ENCODE measurements around the gene SNX14. TPM values are rescaled to one million over a fixed set of nuclear protein-coding genes. Genes with fewer than 3 reads are reported as not detected.
"Not testable (repeated sequence)": the region's sequence is repeated elsewhere in the genome, so short reads cannot be mapped to it uniquely, and the experiment has no call there.

SNX14 gene
- total and polyA plus RNA-seq, 4 donors: 45.9 to 171 (median 91.3) TPM

DNA sequence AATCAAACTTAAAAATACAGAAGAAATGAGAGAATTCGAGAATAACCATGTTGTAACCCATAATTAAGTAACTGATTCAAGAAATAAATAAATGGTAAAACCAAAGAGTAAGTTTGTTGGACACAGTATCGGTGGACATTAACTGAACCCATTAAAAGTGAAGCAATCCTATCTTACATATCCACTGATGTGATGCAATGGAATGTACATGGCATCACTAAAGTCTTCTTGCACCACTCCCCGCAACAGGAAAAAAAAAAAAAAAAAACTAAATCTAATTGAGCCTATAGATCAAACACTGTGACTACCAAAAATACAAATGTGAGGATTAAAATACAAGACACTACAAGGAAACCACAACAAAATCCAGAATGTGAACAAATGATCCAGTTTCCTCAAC is 7.9 kb downstream of the SNX14 start:
- ATAC-seq (ENCODE audit: insufficient read depth, low FRiP score) (no peak), DNase-seq (no peak)
- 54 to 87% methylated on average over 3 of the region's 3 CpGs for WGBS, 2 donors
- Histone ChIP-seq H3K27ac (ENCODE audit: low read depth in 1 of 2, low read length in 1 of 2) (no peak overlapping the region), H3K4me1 (ENCODE audit: control insufficient read depth in 5 of 5, insufficient read depth in 5 of 5, low read length in 5 of 5) (no peaks in the 10 kb centered on the region), H3K9ac (ENCODE audit: insufficient read depth in 1 of 2, low read length in 2 of 2) (no peak overlapping the region), H3K27me3 (ENCODE audit: control insufficient read depth in 3 of 3, insufficient read depth in 3 of 3, low read length in 2 of 3) (no peaks in the 10 kb centered on the region), H3K9me3 (ENCODE audit: control insufficient read depth in 4 of 4, insufficient read depth in 3 of 4, low read length in 3 of 4) (peaks cover 0 to 5% (median 0%) of the 10 kb centered on the region in 4 donors), H3K36me3 (ENCODE audit: control insufficient read depth in 4 of 4, insufficient read depth in 4 of 4, low read length in 4 of 4) (no peaks in the 10 kb centered on the region), H3K4me3 (no peak overlapping the region)
- TF ChIP-seq, protein P1, sequence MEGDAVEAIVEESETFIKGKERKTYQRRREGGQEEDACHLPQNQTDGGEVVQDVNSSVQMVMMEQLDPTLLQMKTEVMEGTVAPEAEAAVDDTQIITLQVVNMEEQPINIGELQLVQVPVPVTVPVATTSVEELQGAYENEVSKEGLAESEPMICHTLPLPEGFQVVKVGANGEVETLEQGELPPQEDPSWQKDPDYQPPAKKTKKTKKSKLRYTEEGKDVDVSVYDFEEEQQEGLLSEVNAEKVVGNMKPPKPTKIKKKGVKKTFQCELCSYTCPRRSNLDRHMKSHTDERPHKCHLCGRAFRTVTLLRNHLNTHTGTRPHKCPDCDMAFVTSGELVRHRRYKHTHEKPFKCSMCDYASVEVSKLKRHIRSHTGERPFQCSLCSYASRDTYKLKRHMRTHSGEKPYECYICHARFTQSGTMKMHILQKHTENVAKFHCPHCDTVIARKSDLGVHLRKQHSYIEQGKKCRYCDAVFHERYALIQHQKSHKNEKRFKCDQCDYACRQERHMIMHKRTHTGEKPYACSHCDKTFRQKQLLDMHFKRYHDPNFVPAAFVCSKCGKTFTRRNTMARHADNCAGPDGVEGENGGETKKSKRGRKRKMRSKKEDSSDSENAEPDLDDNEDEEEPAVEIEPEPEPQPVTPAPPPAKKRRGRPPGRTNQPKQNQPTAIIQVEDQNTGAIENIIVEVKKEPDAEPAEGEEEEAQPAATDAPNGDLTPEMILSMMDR (IDR thresholded peaks at IDR 0.05; ENCODE audit: control extremely low read depth, extremely low read depth): no peak

- not testable (repeated sequence) for ATAC-seq (ENCODE audit: insufficient read depth, low FRiP score); H3K27me3 ChIP-seq (ENCODE audit: control insufficient read depth in 3 of 3, insufficient read depth in 3 of 3, low read length in 2 of 3); H3K9ac ChIP-seq (ENCODE audit: insufficient read depth in 1 of 2, low read length in 2 of 2); H3K9me3 ChIP-seq (ENCODE audit: control insufficient read depth in 4 of 4, insufficient read depth in 3 of 4, low read length in 3 of 4); H3K27ac ChIP-seq (ENCODE audit: low read depth in 1 of 2, low read length in 1 of 2); H3K4me3 ChIP-seq; H3K36me3 ChIP-seq (ENCODE audit: control insufficient read depth in 4 of 4, insufficient read depth in 4 of 4, low read length in 4 of 4); H3K4me1 ChIP-seq (ENCODE audit: control insufficient read depth in 5 of 5, insufficient read depth in 5 of 5, low read length in 5 of 5); DNase-seq
- 99 to 100% methylated on average over 4 of the region's 4 CpGs for WGBS, 2 donors
Measured at GRCh38 chr6:85582832-85583231, 10.8 kb downstream of the SNX14 start.

- no peaks in the 10 kb centered on the region for H3K27me3 ChIP-seq (ENCODE audit: control insufficient read depth in 3 of 3, insufficient read depth in 3 of 3, low read length in 2 of 3)
- no peak for DNase-seq
- H3K36me3 ChIP-seq (ENCODE audit: control insufficient read depth in 4 of 4, insufficient read depth in 4 of 4, low read length in 4 of 4): no peaks in the 10 kb centered on the region
- no peak overlapping the region for H3K27ac ChIP-seq (ENCODE audit: low read depth in 1 of 2, low read length in 1 of 2)
- H3K9ac ChIP-seq (ENCODE audit: insufficient read depth in 1 of 2, low read length in 2 of 2): no peak overlapping the region
- TF ChIP-seq, protein P1 (IDR thresholded peaks at IDR 0.05; ENCODE audit: control extremely low read depth, extremely low read depth): no peak
- peaks cover 0 to 15% (median 7%) of the 10 kb centered on the region in 5 donors for H3K4me1 ChIP-seq (ENCODE audit: control insufficient read depth in 5 of 5, insufficient read depth in 5 of 5, low read length in 5 of 5)
- H3K4me3 ChIP-seq: no peak overlapping the region
- ATAC-seq (ENCODE audit: insufficient read depth, low FRiP score): no peak
- H3K9me3 ChIP-seq (ENCODE audit: control insufficient read depth in 4 of 4, insufficient read depth in 3 of 4, low read length in 3 of 4): no peaks in the 10 kb centered on the region
Measured at GRCh38 chr6:85581572-85581971, 12.1 kb downstream of the SNX14 start.

GRCh38 chr6:85580878-85581267 is 12.8 kb downstream of the SNX14 start:
- no peaks in the 10 kb centered on the region for H3K27me3 ChIP-seq (ENCODE audit: control insufficient read depth in 3 of 3, insufficient read depth in 3 of 3, low read length in 2 of 3)
- no peak for ATAC-seq (ENCODE audit: insufficient read depth, low FRiP score)
- TF ChIP-seq, protein P1 (IDR thresholded peaks at IDR 0.05; ENCODE audit: control extremely low read depth, extremely low read depth): no peak
- no peak overlapping the region for H3K4me3 ChIP-seq
- H3K9ac ChIP-seq (ENCODE audit: insufficient read depth in 1 of 2, low read length in 2 of 2): no peak overlapping the region
- H3K9me3 ChIP-seq (ENCODE audit: control insufficient read depth in 4 of 4, insufficient read depth in 3 of 4, low read length in 3 of 4): no peaks in the 10 kb centered on the region
- H3K4me1 ChIP-seq (ENCODE audit: control insufficient read depth in 5 of 5, insufficient read depth in 5 of 5, low read length in 5 of 5): peaks cover 5 to 22% (median 7%) of the 10 kb centered on the region in 5 donors
- no peak for DNase-seq
- H3K27ac ChIP-seq (ENCODE audit: low read depth in 1 of 2, low read length in 1 of 2): no peak overlapping the region
- WGBS, 2 donors: 88 to 89% methylated on average over 1 of the region's 1 CpG
- H3K36me3 ChIP-seq (ENCODE audit: control insufficient read depth in 4 of 4, insufficient read depth in 4 of 4, low read length in 4 of 4): no peaks in the 10 kb centered on the region

Measured in lung (tissue), 12 donors.